ENCODE measurements around the gene KIF16B.
A peak's percentile ranks its signal among the peaks of the same experiment; 100 is the strongest.

Gene KIF16B

DNA sequence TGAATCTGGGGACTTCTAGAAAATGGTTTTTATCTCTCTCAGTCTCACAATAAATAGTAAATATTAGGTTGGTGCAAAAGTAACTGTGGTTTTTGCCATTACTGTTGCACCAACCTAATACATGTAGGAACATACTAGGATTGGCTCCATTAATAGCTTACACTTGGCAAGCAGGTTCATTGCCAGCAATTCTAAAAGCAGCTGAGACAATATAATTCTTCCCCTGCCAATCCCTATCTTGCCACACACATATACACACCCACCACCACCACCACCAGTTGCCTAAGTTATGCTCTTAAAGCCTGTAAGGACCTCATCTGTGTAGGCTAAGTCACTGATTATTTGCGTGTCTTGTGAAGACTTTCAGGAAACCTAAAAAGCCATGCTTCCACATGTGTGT, 145.1 kb downstream of the KIF16B start:
- no peak for DNase-seq

DNA sequence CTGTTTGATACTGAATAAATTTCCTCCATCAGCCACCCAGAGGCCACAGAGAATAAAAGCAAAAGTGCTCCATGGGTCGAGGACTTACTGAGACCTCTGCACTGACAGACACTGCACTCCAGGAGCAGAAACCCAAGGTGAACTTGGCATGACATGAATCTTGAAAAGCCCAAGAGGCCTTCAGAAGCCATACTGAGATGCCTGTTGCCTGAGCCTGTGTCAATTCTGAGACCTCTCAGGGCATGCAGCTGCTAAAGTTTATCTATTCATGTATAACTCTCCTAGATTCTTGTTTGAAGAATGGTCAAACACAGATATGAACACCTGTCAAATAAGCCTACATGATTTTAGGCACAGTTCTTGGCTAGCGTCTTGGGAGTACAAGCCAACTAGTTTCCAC, 145.7 kb downstream of the KIF16B start:
- no peak for DNase-seq

DNA sequence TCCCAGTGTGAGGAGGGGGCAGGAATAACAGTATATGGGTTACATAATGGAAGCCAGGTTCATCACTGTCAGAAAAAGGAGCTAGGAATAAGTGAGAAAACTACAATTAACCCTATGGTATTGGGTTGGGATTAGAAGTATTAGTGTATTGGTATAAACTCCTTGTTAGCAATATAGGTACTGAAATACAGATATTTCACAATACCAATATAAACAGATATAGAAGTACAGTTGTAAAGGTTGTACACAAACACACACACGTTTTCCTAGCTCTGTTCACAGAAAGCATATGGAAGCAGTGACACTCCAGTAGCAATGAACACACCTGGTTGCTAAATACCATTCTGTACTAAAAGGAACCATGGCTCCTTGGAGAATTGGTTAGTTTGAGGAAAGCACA, 148.5 kb downstream of the KIF16B start:
- DNase-seq = no peak

DNA sequence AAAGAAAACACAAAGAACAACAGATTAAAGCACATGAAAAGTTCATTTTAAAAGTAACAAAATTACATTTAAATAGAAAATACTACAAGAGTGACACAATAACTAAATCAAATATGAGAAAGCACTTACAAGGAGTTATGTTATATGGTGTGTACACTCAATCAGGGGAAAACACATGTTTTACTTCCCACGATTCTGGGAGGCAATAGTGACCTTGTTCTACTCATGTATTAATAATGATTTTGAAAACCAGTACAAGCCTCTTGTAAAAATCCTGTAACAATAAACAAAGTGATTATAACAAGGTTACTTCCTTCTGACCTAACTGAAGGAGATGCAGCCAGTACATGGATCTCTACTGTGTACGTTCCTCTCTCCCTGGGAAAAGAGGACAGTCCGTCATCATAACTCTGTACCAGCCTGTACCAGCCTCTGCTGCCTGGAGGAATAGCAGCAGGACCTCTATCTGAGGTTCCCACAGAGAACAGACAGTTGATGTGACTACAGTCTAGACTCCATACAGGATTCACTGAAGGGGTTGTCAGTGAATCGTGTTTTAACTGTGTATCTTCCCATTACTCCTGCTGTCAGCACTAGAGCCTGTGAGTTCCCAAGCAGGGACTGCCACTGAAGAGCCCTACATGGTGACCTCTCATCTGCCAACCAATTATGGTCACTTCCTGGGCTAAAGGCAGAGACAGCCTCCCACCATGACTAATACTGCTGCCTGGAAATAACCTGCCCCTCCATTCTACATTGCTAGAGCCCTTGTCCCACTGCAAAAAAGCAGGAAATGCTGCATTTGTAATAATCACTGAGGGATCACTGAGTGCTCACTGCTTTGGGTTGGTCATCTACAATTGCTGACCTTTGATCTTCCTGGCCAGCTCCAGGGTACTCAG, 149.7 kb downstream of the KIF16B start:
- no peak for DNase-seq

DNA sequence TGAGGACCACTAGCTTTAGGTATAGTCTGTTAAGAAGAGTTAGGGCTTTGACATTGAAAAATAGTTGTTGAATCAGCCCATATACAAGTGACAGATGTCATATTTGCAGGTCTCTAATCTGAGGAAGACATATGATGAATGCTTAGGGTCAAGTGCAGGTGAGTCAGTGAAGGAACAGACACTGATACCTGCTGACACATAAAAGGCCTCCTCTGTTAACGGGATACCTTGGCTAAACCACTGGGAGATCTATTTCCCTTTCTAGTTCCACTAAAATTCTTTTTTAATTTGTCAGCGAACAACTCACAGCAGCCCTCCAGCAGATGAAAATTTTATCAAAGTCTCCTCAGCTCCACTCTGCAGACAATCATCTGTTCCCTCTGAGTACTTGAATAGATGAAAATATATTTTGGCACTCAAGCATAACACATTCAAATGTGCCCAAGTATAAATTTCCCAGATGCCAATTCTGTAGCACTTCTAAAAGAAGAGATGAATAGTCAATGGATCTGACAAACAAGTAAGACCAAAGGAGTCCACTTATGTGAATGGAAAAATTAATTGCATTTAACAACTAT, 154.0 kb downstream of the KIF16B start:
- DNase-seq = no peak

DNA sequence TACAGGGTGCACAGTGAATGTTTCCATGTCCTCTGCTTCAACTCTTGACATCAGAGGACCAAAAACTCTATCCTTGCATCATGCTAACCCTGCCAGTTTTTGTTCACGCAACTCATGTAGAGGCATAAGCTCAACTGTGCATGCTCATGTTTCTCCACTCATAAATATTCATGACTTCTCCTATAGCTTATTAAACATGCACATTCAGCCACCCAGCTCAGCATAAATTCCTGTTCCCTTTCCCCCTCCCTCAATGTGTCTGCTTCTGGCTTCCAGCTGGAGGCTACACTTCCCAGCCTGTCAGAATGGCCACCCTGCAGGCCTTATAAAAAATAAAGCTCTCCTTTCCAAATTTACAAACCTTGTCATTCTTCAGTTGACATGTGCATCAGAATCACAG, 154.6 kb downstream of the KIF16B start:
- DNase-seq = no peak

DNA sequence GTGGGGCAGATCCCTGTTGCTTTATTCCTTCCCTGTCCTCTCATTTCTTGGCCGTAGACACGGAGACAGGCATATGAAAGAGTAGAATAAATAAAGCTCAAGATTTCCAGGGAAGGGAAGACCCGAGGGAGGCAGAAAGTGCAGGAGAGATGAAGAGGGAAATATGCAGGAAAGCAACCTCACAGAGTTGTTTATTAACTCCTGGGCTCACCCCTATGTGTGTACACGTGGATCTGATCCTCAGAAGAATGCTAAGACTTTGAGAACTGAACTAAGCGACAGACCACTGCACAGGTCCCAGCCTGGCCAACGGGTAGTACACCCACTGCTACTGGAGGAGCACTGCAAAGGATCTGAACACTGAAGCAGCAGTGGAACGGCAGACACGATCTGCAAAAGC, 156.2 kb downstream of the KIF16B start:
- DNase-seq = no peak

DNA sequence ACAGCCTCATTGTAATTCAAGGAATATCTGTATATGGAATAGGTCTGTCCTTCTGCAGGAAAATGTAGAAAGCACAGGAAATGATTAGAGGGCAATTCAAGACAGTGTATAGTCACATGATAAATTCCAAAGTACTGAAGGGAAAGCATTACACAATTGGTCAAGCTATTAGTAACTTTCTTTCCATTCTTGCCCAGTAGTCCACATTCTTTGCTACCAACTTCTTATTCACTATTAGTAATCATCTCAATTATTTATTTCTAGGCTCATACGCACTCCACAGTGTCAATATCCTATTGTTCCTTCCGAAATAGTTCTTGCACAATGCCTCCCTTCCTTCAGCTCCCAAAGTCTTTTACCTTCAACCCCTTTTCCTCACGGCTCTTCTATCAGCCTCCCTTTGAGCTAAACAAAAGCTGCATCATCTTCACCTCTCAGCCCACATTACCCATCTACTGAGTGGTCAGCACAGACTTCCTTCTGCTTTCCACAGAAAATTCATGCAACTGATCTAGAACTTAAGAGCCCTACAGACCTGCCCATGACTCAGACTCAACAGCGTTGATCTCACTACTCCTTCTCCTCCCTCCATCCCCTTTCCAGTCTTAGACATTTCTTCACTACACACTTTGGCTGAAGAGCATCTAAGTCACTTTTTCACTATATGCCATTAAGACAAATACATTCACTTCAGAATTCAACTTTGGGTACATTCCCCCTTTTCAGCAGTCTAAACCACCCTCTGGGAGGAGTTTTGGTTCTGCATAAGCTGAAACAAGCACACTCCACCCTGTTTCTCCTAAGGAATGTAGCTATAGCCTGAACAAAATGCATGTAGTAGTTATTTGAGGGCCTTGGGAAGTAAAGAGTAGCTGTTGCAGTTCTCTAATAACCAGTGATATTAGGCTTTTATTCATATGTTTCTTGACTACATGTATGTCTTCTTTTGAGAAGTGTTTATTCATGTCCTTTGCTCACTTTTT, 157.9 kb downstream of the KIF16B start:
- no peak for DNase-seq

DNA sequence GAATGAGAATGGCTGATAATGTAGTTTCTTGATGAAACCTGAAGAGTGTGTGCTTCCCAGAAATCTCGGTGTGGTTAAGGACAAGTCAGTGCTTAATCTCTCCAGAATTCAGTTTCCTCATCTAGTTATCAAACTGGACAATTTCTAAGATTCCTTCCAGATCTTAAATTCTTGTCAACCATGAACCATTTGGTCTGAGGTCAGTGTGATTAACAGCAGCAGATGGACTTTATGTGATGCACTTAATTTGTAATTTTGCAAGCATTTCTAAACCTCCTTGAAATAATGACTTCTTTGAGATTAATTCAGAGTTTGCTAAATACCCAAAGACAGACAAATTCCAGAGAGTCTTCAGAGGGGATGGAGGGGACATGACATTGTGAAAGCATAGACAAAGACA, 160.3 kb downstream of the KIF16B start:
- DNase-seq = no peak

DNA sequence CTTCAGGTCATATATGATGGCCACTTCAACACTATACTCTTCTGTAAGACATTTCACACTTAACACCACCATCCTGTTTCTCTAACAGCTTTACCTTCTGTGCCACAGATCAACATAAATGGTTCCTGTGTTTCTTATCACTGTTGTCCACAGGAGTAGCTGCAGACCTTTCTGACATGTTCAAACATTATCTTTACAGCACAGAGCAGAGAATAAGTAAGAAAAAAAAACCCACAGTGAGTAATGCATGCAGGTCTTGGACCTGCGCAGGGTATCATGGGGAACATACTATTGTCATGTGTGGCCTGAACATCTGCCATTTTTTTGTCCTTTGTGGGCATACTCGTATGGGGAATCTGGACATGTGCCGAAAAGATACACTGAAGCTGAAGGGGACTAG, 161.9 kb downstream of the KIF16B start:
- DNase-seq = no peak

DNA sequence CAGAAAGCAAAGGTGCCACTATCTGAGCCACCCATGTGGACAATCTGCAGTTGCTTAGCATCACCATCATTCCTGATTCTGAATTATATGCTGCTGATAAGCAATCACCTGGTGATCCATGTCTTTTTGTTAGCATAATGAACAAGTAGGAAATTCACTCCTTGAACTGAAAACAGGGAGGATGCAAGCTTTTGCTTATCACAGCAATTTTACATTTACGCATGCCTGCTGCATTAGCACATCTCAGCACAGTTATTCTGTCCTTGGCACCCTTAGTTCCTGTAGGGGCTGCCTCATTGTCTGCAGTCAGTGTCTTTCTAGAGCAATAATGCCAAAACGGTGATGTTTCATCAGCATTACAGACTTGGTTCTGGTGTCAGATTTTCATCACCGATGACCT, 162.6 kb downstream of the KIF16B start:
- DNase-seq = no peak

DNA sequence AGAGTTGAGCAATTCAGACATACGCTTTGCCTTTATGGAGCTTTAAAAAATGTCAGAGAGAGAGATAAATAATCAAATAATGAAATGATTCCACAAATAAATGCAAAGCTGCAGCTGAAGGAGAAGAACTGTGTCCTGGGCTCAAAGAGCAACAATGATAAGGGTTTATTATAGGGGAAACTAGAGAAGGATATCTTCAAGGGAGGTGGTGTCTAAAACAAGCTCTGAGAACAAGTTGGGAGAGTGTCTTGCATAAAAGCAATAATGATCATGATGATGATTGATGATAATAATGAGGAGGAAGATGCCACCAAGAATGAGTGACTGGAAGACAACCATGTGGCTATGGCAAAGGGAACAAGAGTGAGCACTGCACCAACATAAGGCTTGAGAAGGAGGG, 164.3 kb downstream of the KIF16B start:
- no peak for DNase-seq

DNA sequence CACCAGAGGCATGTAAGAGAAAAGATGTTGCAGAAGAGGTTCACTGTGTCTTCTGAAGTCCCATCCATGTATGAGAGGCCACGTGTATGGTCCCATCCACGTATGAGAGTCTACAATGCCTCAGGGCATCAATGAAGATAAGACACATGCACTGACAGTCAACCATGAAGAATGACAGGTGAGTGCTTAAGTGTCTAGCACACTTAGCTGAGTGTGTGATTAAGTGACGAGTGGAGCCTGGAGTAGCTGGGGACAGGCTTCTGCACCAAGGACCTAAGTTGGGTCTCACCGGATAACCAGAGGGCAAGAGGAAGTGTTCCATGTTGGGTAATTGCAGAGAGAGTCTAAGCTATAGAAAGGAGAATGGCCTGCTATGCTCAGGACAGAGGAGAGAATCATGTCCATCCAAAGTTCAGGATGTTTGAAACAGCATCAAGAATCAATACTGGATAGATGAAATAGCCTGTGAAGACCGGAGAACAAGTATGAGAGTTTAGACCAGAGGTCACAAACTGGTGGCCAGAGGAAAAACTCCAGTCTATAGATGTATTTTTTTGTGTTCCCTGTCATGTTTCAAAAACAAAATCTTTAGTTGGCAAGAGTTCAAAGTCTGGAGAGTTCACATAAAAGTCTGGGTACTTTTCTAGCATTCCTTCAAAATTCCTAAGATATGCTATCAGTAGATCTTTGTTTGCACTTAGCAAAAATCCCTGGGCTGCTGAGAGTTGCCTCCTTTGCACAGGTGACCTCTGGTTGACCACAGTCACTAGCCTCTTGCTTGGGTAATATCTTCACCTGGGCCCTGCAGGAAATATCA, 165.8 kb downstream of the KIF16B start:
- no peak for DNase-seq

DNA sequence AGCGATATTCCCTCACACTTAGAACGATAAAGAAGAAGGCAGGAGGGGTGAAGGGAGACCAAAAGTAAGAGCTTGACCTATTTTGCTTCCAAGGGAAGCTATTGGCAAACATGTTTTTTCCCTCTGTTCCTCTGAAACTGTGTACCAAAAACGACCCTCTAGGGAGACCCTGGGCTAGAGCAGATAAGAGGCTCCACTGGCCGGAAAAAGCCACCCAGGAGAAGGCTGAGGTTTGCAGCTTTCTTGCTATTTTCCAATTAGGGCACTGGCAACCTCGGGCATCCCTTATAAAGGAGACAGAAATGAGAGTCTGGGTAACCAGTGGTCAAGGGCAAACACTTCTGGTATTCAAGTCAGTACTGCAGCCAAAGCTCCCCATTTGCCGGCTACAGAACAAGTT, 168.0 kb downstream of the KIF16B start:
- no peak for DNase-seq

DNA sequence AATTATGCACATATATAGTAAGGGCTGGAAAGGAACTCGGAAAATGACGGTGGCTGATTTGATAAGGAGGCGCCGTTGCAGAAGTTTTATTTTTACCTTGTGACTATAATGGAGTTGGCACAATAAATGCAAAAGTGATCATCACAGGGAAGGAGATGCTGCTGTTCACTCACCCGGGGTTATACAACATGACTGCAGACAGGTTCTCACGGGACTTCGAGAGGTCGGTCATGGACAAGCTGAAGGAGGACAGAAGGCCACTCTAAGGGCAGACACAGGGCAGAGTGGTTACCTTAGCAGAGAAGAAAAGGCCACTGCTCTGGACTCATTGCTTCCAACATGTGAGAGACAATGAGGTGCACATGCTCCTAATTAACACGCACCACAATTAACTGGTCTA, 168.6 kb downstream of the KIF16B start:
- DNase-seq = no peak

DNA sequence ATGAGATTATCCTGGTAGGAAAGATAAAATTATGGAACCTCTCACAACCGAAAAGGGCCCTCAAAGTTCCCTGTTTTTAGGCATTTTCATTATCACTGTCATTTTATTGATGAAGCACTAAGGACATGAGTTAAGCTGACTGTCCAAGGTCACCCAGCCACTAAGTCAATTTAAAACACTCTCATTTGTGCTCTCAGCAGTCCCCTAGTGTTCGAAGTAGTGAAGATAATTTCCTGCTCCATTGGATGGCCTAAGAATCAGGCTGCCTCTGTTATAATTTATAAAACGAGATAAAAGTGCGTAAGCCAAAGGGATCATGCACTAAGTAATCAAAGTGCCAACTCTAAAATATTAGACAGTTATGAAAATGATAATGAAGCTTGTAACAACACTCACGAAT, 169.1 kb downstream of the KIF16B start:
- DNase-seq = no peak

DNA sequence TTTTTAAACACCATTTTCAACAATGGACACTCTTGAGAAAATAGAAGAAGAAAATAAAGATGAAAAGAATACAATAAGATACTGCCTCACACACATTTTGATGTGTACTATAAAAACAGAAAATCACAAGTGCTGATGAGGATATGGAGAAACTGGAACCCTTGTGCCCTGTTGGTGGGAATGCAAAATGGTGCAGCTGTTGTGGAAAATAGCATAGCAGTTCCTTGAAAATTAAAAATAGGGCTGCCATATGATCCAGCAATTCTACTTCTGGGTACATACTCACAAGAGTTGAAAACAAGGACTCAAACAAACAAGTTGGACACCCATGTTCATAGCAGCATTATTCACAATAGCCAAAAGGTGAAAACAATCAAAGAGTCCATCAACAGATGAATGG, 173.0 kb downstream of the KIF16B start:
- DNase-seq = no peak

DNA sequence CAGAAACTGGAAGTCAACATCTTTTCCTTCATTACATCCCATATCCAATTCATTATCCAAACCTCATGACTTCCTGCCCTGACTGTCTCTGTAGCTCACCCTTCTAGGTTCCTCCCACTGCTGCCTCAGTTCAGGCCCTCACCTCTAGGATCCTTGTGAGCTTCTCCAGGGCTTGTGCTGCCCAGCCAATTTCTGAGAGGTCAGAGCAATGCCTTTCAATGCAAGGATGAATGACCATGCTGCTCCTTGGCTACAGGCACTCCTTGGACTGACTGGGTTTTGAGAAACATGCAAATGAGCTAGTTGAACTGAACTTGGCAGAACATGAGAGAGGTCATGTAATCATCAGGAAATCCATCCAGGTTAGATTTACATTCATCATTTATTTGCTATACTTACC, 173.4 kb downstream of the KIF16B start:
- DNase-seq = no peak

DNA sequence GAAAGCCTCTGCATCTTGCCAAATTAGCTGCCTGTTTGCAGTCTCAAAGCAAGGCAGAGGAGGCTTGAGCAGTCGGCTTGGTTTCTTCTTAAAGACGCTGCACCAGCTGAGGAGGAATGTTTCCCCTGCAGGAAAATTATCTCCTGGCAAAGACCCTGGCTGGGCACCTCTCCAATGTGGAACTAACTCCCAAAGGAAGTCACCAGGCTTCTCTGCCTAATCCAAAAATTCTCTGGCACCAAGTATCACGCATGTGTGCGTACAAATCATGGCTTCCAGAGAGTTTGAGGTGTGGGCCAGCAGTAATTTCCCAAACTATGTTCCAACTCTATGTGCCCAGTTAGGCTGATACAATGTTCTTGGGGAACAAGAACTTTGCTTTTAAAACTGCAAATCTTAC, 176.2 kb downstream of the KIF16B start:
- DNase-seq = no peak

DNA sequence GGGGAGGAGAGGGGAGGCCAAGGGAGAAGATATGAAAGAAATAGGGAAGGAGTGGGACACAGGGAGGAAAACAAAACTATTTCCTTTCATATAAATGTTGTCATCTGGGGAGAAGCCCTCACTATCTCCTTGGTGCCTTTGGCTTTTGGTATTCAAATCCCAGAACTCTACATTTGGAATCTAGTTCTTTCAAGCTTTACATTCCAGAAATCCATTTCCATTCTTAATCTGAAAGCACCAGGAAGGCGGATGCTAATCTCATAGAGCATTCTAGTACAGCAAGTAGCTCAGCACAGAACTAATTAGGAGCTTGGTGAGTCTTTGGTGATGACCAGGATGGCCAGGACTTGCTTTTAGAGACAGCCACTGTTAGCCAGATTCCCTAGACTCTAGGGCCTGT, 177.9 kb downstream of the KIF16B start:
- DNase-seq = no peak

DNA sequence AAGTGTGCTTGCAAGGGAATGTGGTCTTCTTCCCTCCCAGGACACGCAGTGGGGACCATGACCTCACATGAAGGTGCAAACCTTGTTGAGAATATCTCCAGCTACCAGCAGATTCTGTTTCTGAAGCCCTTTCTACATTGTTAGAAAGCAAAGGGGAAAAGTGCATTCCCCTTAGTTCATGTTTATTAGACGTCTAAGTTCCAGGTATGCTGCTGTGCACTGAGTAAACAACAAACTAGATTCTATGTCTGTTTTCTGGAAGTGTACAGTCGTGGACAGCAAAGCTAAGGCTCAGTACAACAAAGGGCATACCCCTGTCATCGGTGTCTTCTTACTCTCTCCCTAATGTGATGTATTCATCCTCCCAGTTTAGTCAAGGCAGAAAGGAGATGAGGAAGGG, 178.5 kb downstream of the KIF16B start:
- no peak for DNase-seq

DNA sequence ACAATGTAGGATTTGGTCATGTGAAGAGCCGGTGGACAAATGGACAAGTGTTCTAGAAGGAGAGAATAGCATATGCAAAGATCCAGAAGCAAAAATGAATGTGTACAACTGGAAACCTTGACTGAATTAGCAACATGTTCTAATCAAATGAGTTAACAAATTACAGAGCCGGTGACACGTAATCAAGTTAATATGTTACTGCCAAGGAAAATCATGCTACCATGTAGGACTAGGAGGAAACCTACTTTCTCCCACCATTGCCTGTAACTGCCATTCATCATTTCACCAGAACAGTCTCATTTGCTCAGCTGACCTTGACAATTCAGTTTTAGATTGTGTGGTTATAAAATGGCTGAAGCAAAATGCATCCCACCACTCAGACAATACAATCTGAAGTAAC, 179.4 kb downstream of the KIF16B start:
- DNase-seq = no peak

DNA sequence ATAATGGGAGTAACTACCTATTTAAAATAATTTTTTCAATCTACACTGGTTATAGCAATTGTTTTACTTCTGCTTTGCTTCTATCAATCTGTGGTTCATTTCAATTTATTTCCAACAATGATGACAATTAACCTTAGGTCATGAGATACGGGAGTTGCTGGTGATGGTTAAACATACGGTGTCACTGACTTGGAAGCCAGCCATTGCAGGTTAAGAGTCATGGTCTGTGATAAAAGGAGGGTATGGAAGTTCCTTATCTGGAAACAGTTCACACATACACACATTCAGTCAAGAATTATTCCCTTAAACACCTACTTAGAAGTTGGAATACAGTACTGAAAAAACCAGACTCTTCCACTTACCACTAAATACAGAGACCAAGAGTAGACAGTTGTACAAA, 180.0 kb downstream of the KIF16B start:
- DNase-seq = peak; percentile 8
